B cell (primary cell): ENCODE measurements around the gene MLH1.

Experiments used
- EZH2 ChIP-seq: IDR thresholded peaks from 2 replicates; pipeline ENCODE4 v1.6.1; 2012; ENCODE audit warnings: borderline replicate concordance, low read depth, mild to moderate bottlenecking, moderate library complexity, low read length; ENCODE audit not compliant: insufficient read depth, poor library complexity, severe bottlenecking
- TF ChIP-seq, protein P1 (sequence below): fragments of 200-600 bp; IDR thresholded peaks from one replicate; pipeline ENCODE4 v1.8.0; 2022; ENCODE audit warnings: antibody characterized with exemption, mild to moderate bottlenecking

DNA sequence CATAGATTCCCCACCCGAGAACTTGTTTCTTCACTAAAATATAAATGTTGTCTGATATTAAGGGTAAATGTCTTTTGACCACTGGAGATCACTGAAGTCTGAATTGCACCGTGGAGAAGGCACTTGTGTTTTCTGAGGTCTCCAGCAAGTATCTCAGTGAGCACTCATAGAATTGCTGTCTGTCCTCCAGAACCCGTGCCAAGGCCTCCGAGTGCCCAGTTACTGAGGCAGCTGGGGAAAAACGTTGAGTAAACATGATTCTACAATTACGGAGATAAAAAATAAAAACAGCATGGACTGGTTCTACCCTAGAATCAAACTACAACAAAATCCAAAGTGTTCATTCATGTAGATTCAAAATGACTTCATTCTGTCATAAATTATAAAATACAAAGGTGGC is 60.0 kb downstream of the MLH1 start:
- TF ChIP-seq, protein P1, sequence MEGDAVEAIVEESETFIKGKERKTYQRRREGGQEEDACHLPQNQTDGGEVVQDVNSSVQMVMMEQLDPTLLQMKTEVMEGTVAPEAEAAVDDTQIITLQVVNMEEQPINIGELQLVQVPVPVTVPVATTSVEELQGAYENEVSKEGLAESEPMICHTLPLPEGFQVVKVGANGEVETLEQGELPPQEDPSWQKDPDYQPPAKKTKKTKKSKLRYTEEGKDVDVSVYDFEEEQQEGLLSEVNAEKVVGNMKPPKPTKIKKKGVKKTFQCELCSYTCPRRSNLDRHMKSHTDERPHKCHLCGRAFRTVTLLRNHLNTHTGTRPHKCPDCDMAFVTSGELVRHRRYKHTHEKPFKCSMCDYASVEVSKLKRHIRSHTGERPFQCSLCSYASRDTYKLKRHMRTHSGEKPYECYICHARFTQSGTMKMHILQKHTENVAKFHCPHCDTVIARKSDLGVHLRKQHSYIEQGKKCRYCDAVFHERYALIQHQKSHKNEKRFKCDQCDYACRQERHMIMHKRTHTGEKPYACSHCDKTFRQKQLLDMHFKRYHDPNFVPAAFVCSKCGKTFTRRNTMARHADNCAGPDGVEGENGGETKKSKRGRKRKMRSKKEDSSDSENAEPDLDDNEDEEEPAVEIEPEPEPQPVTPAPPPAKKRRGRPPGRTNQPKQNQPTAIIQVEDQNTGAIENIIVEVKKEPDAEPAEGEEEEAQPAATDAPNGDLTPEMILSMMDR = no peak
- no peak for TF ChIP-seq EZH2
